K562 (cell line): Measurements from ENCODE around the gene SLC1A7. TPM values are rescaled to one million over a fixed set of nuclear protein-coding genes. Genes with fewer than 3 reads are reported as not detected.

Experiments
- ATAC-seq: fragments of 200-7000 bp; cut with Tn5 transposase; 3 replicates; pipeline ENCODE4 v1.9.1; 2020; ENCODE audit warnings: moderate library complexity
- BruUV-seq: library from RNA; stranded (reverse); fragments of 400-500 nt; replicated peaks from 2 replicates; lab custom pipeline; 2021; lab: Mats Ljungman, UMichigan
- CTCF ChIA-PET: fragments of 300-600 bp; formaldehyde crosslinking; extraction: SDS; loops from one replicate; lab custom pipeline; 2021; ENCODE audit warnings: low intra/inter-chr PET ratio; lab: Yijun Ruan, JAX
- POLR2A ChIA-PET: fragments of 300-600, 350-650 bp; sonication (Branson Sonifier 250); formaldehyde crosslinking; extraction: SDS; loops from one replicate; lab custom pipeline; 2021; ENCODE audit warnings: antibody characterized with exemption, inconsistent platforms; lab: Yijun Ruan, JAX
- DNase-seq, 4 experiments: peaks; one replicate each; pipeline versions ENCODE4 v3.0.0 to v3.0.0-alpha.2; 2011 to 2018; ENCODE audit warnings: low spot score in 3 of 4, mixed read lengths in 3 of 4; ENCODE audit errors: extremely low read depth in 1 of 4
- FAIRE-seq: peaks from 2 replicates; lab custom pipeline; 2011; peaks lifted over from hg19 to GRCh38; lab: Jason Lieb, UNC
- H2AFZ ChIP-seq: 2 replicates; pipeline ENCODE4 v1.6.0; 2011; ENCODE audit warnings: low read depth, low read length, control low read depth, inconsistent platforms
- H3K27ac ChIP-seq: fragments of 200-600 bp; 3 replicates; pipeline ENCODE4 v1.8.0; 2011; ENCODE audit warnings: low read depth, mild to moderate bottlenecking, control low read depth, inconsistent platforms, low read length, moderate library complexity, mixed read lengths; ENCODE audit errors: extremely low read depth
- H3K27me3 ChIP-seq, 2 experiments: fragments of 300-600 bp in 1 of 2; 2 replicates in 1 of 2; 3 replicates in 1 of 2; pipeline versions ENCODE4 v1.6.0 to v1.8.0; 2011; ENCODE audit warnings: inconsistent platforms in 2 of 2, low read length in 2 of 2, mild to moderate bottlenecking in 1 of 2, mixed read lengths in 1 of 2, moderate library complexity in 1 of 2; ENCODE audit not compliant: control insufficient read depth in 2 of 2, insufficient read depth in 2 of 2
- H3K36me3 ChIP-seq: fragments of 300-600 bp; 3 replicates; pipeline ENCODE4 v1.8.0; 2011; ENCODE audit warnings: mild to moderate bottlenecking, low read length, inconsistent platforms; ENCODE audit not compliant: control insufficient read depth, insufficient read depth
- H3K4me1 ChIP-seq, 2 experiments: fragments of 200-600 bp in 1 of 2; replicated peaks in 1 of 2; 2 replicates in 1 of 2; 3 replicates in 1 of 2; pipeline versions ENCODE4 v1.5.1 to v1.8.0; 2011; ENCODE audit warnings: inconsistent platforms in 2 of 2, low read length in 2 of 2, mild to moderate bottlenecking in 1 of 2, mixed read lengths in 1 of 2, moderate library complexity in 1 of 2; ENCODE audit not compliant: control insufficient read depth in 2 of 2, insufficient read depth in 2 of 2
- H3K4me2 ChIP-seq: 2 replicates; pipeline ENCODE4 v1.6.1; 2011; ENCODE audit warnings: low read length, control low read depth, inconsistent platforms, mixed read lengths; ENCODE audit not compliant: insufficient read depth
- H3K4me3 ChIP-seq: fragments of 200-600 bp; sonication (generic), shearing (Covaris generic); 2 replicates; pipeline ENCODE4 v1.5.1; 2016; ENCODE audit warnings: control low read depth, inconsistent platforms
- H3K79me2 ChIP-seq: fragments of 200-600 bp; 3 replicates; pipeline ENCODE4 v1.8.0; 2011; ENCODE audit warnings: low read length, inconsistent platforms; ENCODE audit not compliant: control insufficient read depth, insufficient read depth
- H3K9ac ChIP-seq, 2 experiments: 2 replicates each; pipeline versions ENCODE4 v1.6.0 to v1.6.1; 2011; ENCODE audit warnings: low read depth in 2 of 2, low read length in 2 of 2, control low read depth in 1 of 2, inconsistent platforms in 1 of 2, mild to moderate bottlenecking in 1 of 2, mixed read lengths in 1 of 2; ENCODE audit not compliant: insufficient read depth in 1 of 2
- H3K9me1 ChIP-seq: one replicate; pipeline ENCODE4 v1.6.0; 2011; ENCODE audit warnings: inconsistent platforms, mild to moderate bottlenecking, low read length, moderate library complexity; ENCODE audit not compliant: control insufficient read depth, insufficient read depth
- H3K9me3 ChIP-seq: replicated peaks from 2 replicates; pipeline ENCODE4 v1.5.1; 2011; ENCODE audit warnings: low read depth, low read length, inconsistent platforms; ENCODE audit not compliant: control insufficient read depth, insufficient read depth
- H4K20me1 ChIP-seq: replicated peaks from 2 replicates; pipeline ENCODE4 v1.6.1; 2011; ENCODE audit warnings: low read length, inconsistent platforms, mixed read lengths; ENCODE audit not compliant: control insufficient read depth, insufficient read depth
- ETV6 ChIP-seq, 3 experiments: fragments of 150-350 bp in 1 of 3; sonication (generic) in 1 of 3; formaldehyde crosslinking in 1 of 3; IDR thresholded peaks; 2 replicates each; pipeline versions ENCODE4 v1.6.1 to v1.8.0; 2014 to 2022; ENCODE audit warnings: borderline replicate concordance in 2 of 3, low read depth in 2 of 3, antibody characterized with exemption in 1 of 3, low read length in 1 of 3, mild to moderate bottlenecking in 1 of 3, missing genetic modification reagents in 1 of 3
- KDM1A ChIP-seq, 2 experiments: fragments of 450-650 bp; IDR thresholded peaks; 2 replicates each; pipeline ENCODE4 v1.6.1; 2016; ENCODE audit warnings: mild to moderate bottlenecking in 2 of 2
- MNT ChIP-seq, 2 experiments: fragments of 450-650 bp; conservative IDR thresholded peaks; 2 replicates each; pipeline ENCODE4 v1.6.1; 2017; ENCODE audit warnings: mild to moderate bottlenecking in 2 of 2, moderate library complexity in 2 of 2
- NFIC ChIP-seq: fragments of 450-650 bp; IDR thresholded peaks from 2 replicates; pipeline ENCODE4 v1.6.1; 2017; ENCODE audit warnings: mild to moderate bottlenecking, inconsistent platforms
- NFRKB ChIP-seq: fragments of 450-650 bp; IDR thresholded peaks from 2 replicates; pipeline ENCODE4 v1.6.1; 2016; ENCODE audit warnings: low read depth
- RBM39 ChIP-seq: fragments of 200-400 bp; formaldehyde crosslinking; optimal IDR thresholded peaks from 2 replicates; pipeline ENCODE3; 2018; ENCODE audit warnings: low read depth, low read length
- SP1 ChIP-seq: sonication (generic); formaldehyde crosslinking; IDR thresholded peaks from 2 replicates; pipeline ENCODE4 v1.8.1; 2022; ENCODE audit warnings: mild to moderate bottlenecking, missing genetic modification reagents
- TEAD2 ChIP-seq: fragments of 450-650 bp; IDR thresholded peaks from 2 replicates; pipeline ENCODE4 v1.6.1; 2016; ENCODE audit warnings: missing genetic modification characterization, control low read depth, missing compliant biosample characterization
- TRIM24 ChIP-seq, 2 experiments: fragments of 450-650 bp; IDR thresholded peaks; 2 replicates each; pipeline ENCODE4 v1.6.1; 2016
- ZNF121 ChIP-seq: sonication (generic); formaldehyde crosslinking; conservative IDR thresholded peaks from 2 replicates; pipeline ENCODE4 v1.8.0; 2022; ENCODE audit warnings: missing genetic modification reagents
- WGBS: fragments of 100-300 bp; shearing (Covaris generic); methylation state at CpG from one replicate; pipeline ENCODE4 v1.1.6; 2016; ENCODE audit warnings: low coverage, mixed read lengths; ENCODE audit not compliant: insufficient coverage; ENCODE audit errors: missing lambda C conversion rate; 5-methylcytosine and 5-hydroxymethylcytosine counted together
- in situ Hi-C: fragments of 300-500 bp; cut with MboI; formaldehyde crosslinking; loops from 4 replicates; pipeline ENCODE4 v1.15.0; 2018; ENCODE audit warnings: inconsistent platforms, mixed read lengths
- intact Hi-C: fragments of 100-400 bp; cut with micrococcal nuclease; formaldehyde crosslinking; loops from 2 replicates; pipeline ENCODE4 v1.14.2; 2022
- polyA plus RNA-seq, 8 experiments: library from polyadenylated mRNA; depleted of rRNA in 4 of 8; stranded (reverse) in 5 of 8; unstranded in 3 of 8; fragments of >200 nt; fragmentation: Nextera tagmentation in 2 of 8; fragmentation: Illumina TruSeq in 1 of 8; extraction: Ambion mirVana in 2 of 8; extraction: Trizol in 1 of 8; gene quantifications; 2 replicates each; pipeline versions ENCODE4 v1.2.1 to v1.2.3, GENCODE V29; 2011 to 2014; ENCODE audit warnings: inconsistent platforms in 1 of 8, missing spikeins in 1 of 8
- total RNA-seq, 7 experiments: library from RNA; depleted of rRNA in 6 of 7; stranded (reverse); fragments of >200 nt in 6 of 7; fragmentation: Illumina TruSeq in 2 of 7; extraction: Trizol in 2 of 7; gene quantifications; 2 replicates each; pipeline versions ENCODE4 v1.2.1 to v1.2.3, GENCODE V29; 2011 to 2021; ENCODE audit warnings: low replicate concordance in 1 of 7

SLC1A7 gene
- total and polyA plus RNA-seq, 9 of the 15 experiments (the other 6 are each of a cell fraction or from before 2014, with no cell fraction given), result 0.07 TPM; not detected in 8

GRCh38 chr1:53083636-53084588 is 58.5 kb downstream of the SLC1A7 start:
- peak; percentile 17; the same call in 1 of the 2 replicates for TF ChIP-seq NFIC
- no peak for TF ChIP-seq TRIM24 (IDR thresholded peaks at IDR 0.05)
- H3K79me2 ChIP-seq, result no peaks in the 10 kb centered on the region
- H3K4me1 ChIP-seq, result peaks cover 8 to 37% of the 10 kb centered on the region in 2 experiments; a peak in 3 of 5 replicates
- no peak overlapping the region for H3K4me3 ChIP-seq
- peak overlapping the region in 1 of 2 experiments; percentile 24; a peak in 1 of 4 replicates for H3K9ac ChIP-seq
- intact Hi-C loops (no loop called here), in situ Hi-C loops (no loop called here)
- no peak overlapping the region for H3K4me2 ChIP-seq
- CTCF ChIA-PET, result no interaction called here
- H3K9me1 ChIP-seq, result no peaks in the 10 kb centered on the region
- H3K36me3 ChIP-seq, result no peaks in the 10 kb centered on the region
- H2AFZ ChIP-seq, result no peak overlapping the region
- BruUV-seq, result no TSS peak
- no peak overlapping the region for H3K27ac ChIP-seq
- no peak for ATAC-seq
- no peak for FAIRE-seq
- POLR2A ChIA-PET, result interaction anchor here (0.5 to 1.4 kb wide), 3 partner anchors 31 to 45 kb away, joined by 3 to 6 read pairs (median 3); no protein-coding TSS in a partner anchor
- WGBS, result 7% methylated on average over 17 of the region's 17 CpGs
- H3K27me3 ChIP-seq, result peaks cover 0 to 33% of the 10 kb centered on the region in 2 experiments; a peak in 3 of 5 replicates
- no peaks in the 10 kb centered on the region for H3K9me3 ChIP-seq
- no peak for DNase-seq
- H4K20me1 ChIP-seq, result peaks cover 7% of the 10 kb centered on the region; the same call in 1 of the 2 replicates

GRCh38 chr1:53082826-53083455 is 59.5 kb downstream of the SLC1A7 start:
- no peak overlapping the region for H2AFZ ChIP-seq
- in situ Hi-C loops (no loop called here), intact Hi-C loops (no loop called here)
- H3K36me3 ChIP-seq, result no peaks in the 10 kb centered on the region
- ChIA-PET CTCF (no interaction called here), POLR2A (interaction anchor here (0.5 to 0.7 kb wide), 3 partner anchors 46 to 1500 kb away, joined by 3 to 6 read pairs (median 3); no protein-coding TSS in a partner anchor)
- peaks cover 0 to 42% of the 10 kb centered on the region in 2 experiments; a peak in 3 of 5 replicates for H3K27me3 ChIP-seq
- H3K79me2 ChIP-seq, result no peaks in the 10 kb centered on the region
- H4K20me1 ChIP-seq, result peaks cover 7% of the 10 kb centered on the region; the same call in 1 of the 2 replicates
- 27% methylated on average over 13 of the region's 13 CpGs for WGBS
- ATAC-seq (no peak), DNase-seq (no peak), FAIRE-seq (peak; percentile 26)
- no peak overlapping the region for H3K27ac ChIP-seq
- peaks cover 0 to 35% of the 10 kb centered on the region in 2 experiments; a peak in 3 of 5 replicates for H3K4me1 ChIP-seq
- H3K9ac ChIP-seq, result no peak overlapping the region
- no peak overlapping the region for H3K4me2 ChIP-seq
- no peak overlapping the region for H3K4me3 ChIP-seq
- BruUV-seq, result no TSS peak
- H3K9me3 ChIP-seq, result no peaks in the 10 kb centered on the region
- TF ChIP-seq RBM39, result no peak
- TF ChIP-seq MNT (conservative IDR thresholded peaks at IDR 0.05), result no peak
- TF ChIP-seq KDM1A (IDR thresholded peaks at IDR 0.05), result peak in 1 of 2 experiments; percentile 88; a peak in 1 of 4 replicates
- no peak for TF ChIP-seq TEAD2
- no peak for TF ChIP-seq SP1
- TF ChIP-seq ZNF121 (CRISPR knock-in tag), result no peak
- no peak for TF ChIP-seq NFRKB
- no peak for TF ChIP-seq ETV6 (IDR thresholded peaks at IDR 0.05; ENCODE audit: borderline replicate concordance in 1 of 2, low read depth in 2 of 2, low read length in 1 of 2)
- no peak for TF ChIP-seq ETV6 (CRISPR knock-in tag; IDR thresholded peaks at IDR 0.05; ENCODE audit: borderline replicate concordance)
- no peaks in the 10 kb centered on the region for H3K9me1 ChIP-seq
